Activated naive CD4-positive, alpha-beta T cell treated with anti-CD3 and anti-CD28 coated beads, Interleukin-2, amount 50 U/mL, for 72 hours (primary cell): ENCODE results near the gene STX12. TPM values are rescaled to one million over a fixed set of nuclear protein-coding genes. Genes with fewer than 3 reads are reported as not detected.
"Not testable (repeated sequence)": the region's sequence is repeated elsewhere in the genome, so short reads cannot be mapped to it uniquely, and the experiment has no call there.

Experiments used
- ATAC-seq, 2 donors: fragments of 150-1000 bp; cut with Tn5 transposase; 2 replicates each; pipeline ENCODE4 v1.10.0; 2021; ENCODE audit warnings: mild to moderate bottlenecking in 2 of 2, moderate library complexity in 2 of 2
- DNase-seq, 2 donors: peaks; one replicate each; pipeline ENCODE4 v3.0.0; 2021 to 2022; ENCODE audit warnings: low spot score in 2 of 2
- H3K27ac Mint-ChIP-seq, 2 donors: one replicate each; pipeline ENCODE4 v1.8.0; 2022; ENCODE audit warnings: mild to moderate bottlenecking in 2 of 2, mixed read lengths in 2 of 2
- H3K36me3 Mint-ChIP-seq, 2 donors: one replicate each; pipeline ENCODE4 v1.8.0; 2022; ENCODE audit warnings: mixed read lengths in 2 of 2
- H3K9me3 Mint-ChIP-seq, 2 donors: one replicate each; pipeline ENCODE4 v1.8.0; 2022; ENCODE audit warnings: mixed read lengths in 2 of 2
- total RNA-seq, 2 donors: library from RNA; stranded (reverse); gene quantifications; one replicate each; pipeline ENCODE4 v1.2.3, GENCODE V29; 2022

The STX12 gene
- total RNA-seq, 2 donors from 2014 or later: 35.2 to 41.0 TPM

- DNase-seq (no peak), ATAC-seq (no peak)
- H3K36me3 Mint-ChIP-seq: peaks cover 8 to 9% of the 10 kb centered on the region in 2 donors
- H3K27ac Mint-ChIP-seq: peak overlapping the region; percentile 66 to 93
- H3K9me3 Mint-ChIP-seq: no peaks in the 10 kb centered on the region
These were observed 96.7 kb downstream of the STX12 start for GRCh38 chr1:27869719-27870085.

GRCh38 chr1:27871076-27871475, 98.1 kb downstream of the STX12 start:
- not testable (repeated sequence) for DNase-seq, H3K9me3 Mint-ChIP-seq, H3K36me3 Mint-ChIP-seq, H3K27ac Mint-ChIP-seq, ATAC-seq

GRCh38 chr1:27872059-27872801, 99.2 kb downstream of the STX12 start, which contains the start of gene THEMIS2:
Gene THEMIS2, plus strand, starts transcription at chr1:27872544. Its CDS starts 28 bp downstream, at chr1:27872572.
- H3K27ac Mint-ChIP-seq: peak within 1 kb of the TSS; percentile 83 to 93
- H3K9me3 Mint-ChIP-seq: no peaks in the 10 kb centered on the region
- peaks cover 8 to 9% of the 10 kb centered on the region in 2 donors for H3K36me3 Mint-ChIP-seq
- ATAC-seq: peak; percentile 65 to 90
- DNase-seq: peak; percentile 76 to 78

- H3K27ac Mint-ChIP-seq: peak overlapping the region; percentile 83 to 93
- DNase-seq: peak; percentile 44 to 72
These were observed 100.0 kb downstream of the STX12 start for GRCh38 chr1:27872802-27873551.

GRCh38 chr1:27873671-27874384, 100.8 kb downstream of the STX12 start:
- DNase-seq (peak in 1 of 2 donors; percentile 57), ATAC-seq (peak in 1 of 2 donors; percentile 17)
- H3K9me3 Mint-ChIP-seq: no peaks in the 10 kb centered on the region
- peak overlapping the region in 1 of 2 donors; percentile 83 for H3K27ac Mint-ChIP-seq
- H3K36me3 Mint-ChIP-seq: peaks cover 8 to 9% of the 10 kb centered on the region in 2 donors

More at GRCh38 chr1:27872802-27873551, 100.0 kb downstream of the STX12 start:
- H3K36me3 Mint-ChIP-seq: peaks cover 8 to 9% of the 10 kb centered on the region in 2 donors
- no peaks in the 10 kb centered on the region for H3K9me3 Mint-ChIP-seq
- peak; percentile 46 to 56 for ATAC-seq

Other genes starting within 250 kb of the STX12 start
- gene AHDC1, start 169.1 kb upstream of the STX12 start, total RNA-seq: 10 to 100 TPM; 12.8 to 16.5 TPM
- under 1 TPM; 0.29 to 0.68 TPM for gene FGR, start 138.0 kb upstream of the STX12 start, total RNA-seq
- 100 to 1,000 TPM in 1 of 2 donors, 10 to 100 TPM in 1; 55.4 to 110 TPM for gene IFI6, start 101.0 kb upstream of the STX12 start, total RNA-seq
- gene FAM76A, start 47.3 kb upstream of the STX12 start, total RNA-seq: 10 to 100 TPM in 1 of 2 donors, 1 to 10 TPM in 1; 5.7 to 10.4 TPM
- gene PPP1R8, start 57.6 kb downstream of the STX12 start, total RNA-seq: 10 to 100 TPM; 28.3 to 52.0 TPM
- 10 to 100 TPM; 27.3 to 34.6 TPM for gene THEMIS2, start 99.3 kb downstream of the STX12 start, total RNA-seq
- 10 to 100 TPM; 69.4 to 88.2 TPM for gene RPA2, start 141.4 kb downstream of the STX12 start, total RNA-seq
- gene SMPDL3B, start 161.8 kb downstream of the STX12 start, total RNA-seq: 1 to 10 TPM in 1 of 2 donors, under 1 TPM in 1; 0.43 to 1.3 TPM
- gene XKR8, start 186.8 kb downstream of the STX12 start, total RNA-seq: 1 to 10 TPM; 4.6 to 4.7 TPM